ENCODE data around the gene NXPH1.

Gene NXPH1

GRCh38 chr7:8480527-8480926, 47.1 kb downstream of the NXPH1 start:
- DNase-seq (ENCODE audit: low spot score) (no peak), ATAC-seq (ENCODE audit: low read depth) (no peak)
- Histone ChIP-seq H3K4me1 (ENCODE audit: insufficient read depth, poor library complexity, severe bottlenecking) (no peaks in the 10 kb centered on the region), H3K4me3 (ENCODE audit: severe bottlenecking) (no peak overlapping the region), H3K27ac (ENCODE audit: poor library complexity, severe bottlenecking) (no peak overlapping the region), H3K36me3 (ENCODE audit: low read depth) (no peaks in the 10 kb centered on the region; the same call in 1 of the 2 replicates), H3K9me3 (ENCODE audit: severe bottlenecking) (peaks cover 3% of the 10 kb centered on the region), H3K27me3 (ENCODE audit: insufficient read depth, poor library complexity, severe bottlenecking) (no peaks in the 10 kb centered on the region)
- no peak for TF ChIP-seq CTCF (IDR thresholded peaks at IDR 0.05; ENCODE audit: poor library complexity, severe bottlenecking)

GRCh38 chr7:8481096-8481495, 47.7 kb downstream of the NXPH1 start:
- no peak overlapping the region for H3K27ac ChIP-seq (ENCODE audit: poor library complexity, severe bottlenecking)
- peaks cover 3% of the 10 kb centered on the region for H3K9me3 ChIP-seq (ENCODE audit: severe bottlenecking)
- no peak overlapping the region for H3K4me3 ChIP-seq (ENCODE audit: severe bottlenecking)
- H3K27me3 ChIP-seq (ENCODE audit: insufficient read depth, poor library complexity, severe bottlenecking), result no peaks in the 10 kb centered on the region
- DNase-seq (ENCODE audit: low spot score) (no peak), ATAC-seq (ENCODE audit: low read depth) (no peak)
- no peaks in the 10 kb centered on the region for H3K4me1 ChIP-seq (ENCODE audit: insufficient read depth, poor library complexity, severe bottlenecking)
- no peak for TF ChIP-seq CTCF (IDR thresholded peaks at IDR 0.05; ENCODE audit: poor library complexity, severe bottlenecking)
- H3K36me3 ChIP-seq (ENCODE audit: low read depth), result no peaks in the 10 kb centered on the region; the same call in 1 of the 2 replicates

- DNase-seq (ENCODE audit: low spot score), result no peak
- H3K4me3 ChIP-seq (ENCODE audit: severe bottlenecking), result no peak overlapping the region
- H3K36me3 ChIP-seq (ENCODE audit: low read depth), result no peaks in the 10 kb centered on the region; the same call in 1 of the 2 replicates
- H3K27ac ChIP-seq (ENCODE audit: poor library complexity, severe bottlenecking), result no peak overlapping the region
- H3K9me3 ChIP-seq (ENCODE audit: severe bottlenecking), result peaks cover 3% of the 10 kb centered on the region
- H3K4me1 ChIP-seq (ENCODE audit: insufficient read depth, poor library complexity, severe bottlenecking), result no peaks in the 10 kb centered on the region
- TF ChIP-seq CTCF (IDR thresholded peaks at IDR 0.05; ENCODE audit: poor library complexity, severe bottlenecking), result no peak
- ATAC-seq (ENCODE audit: low read depth), result no peak
- H3K27me3 ChIP-seq (ENCODE audit: insufficient read depth, poor library complexity, severe bottlenecking), result no peaks in the 10 kb centered on the region
These were observed 48.5 kb downstream of the NXPH1 start for GRCh38 chr7:8481752-8482446.

GRCh38 chr7:8490391-8491045, 57.1 kb downstream of the NXPH1 start:
- Histone ChIP-seq H3K4me1 (ENCODE audit: insufficient read depth, poor library complexity, severe bottlenecking) (no peaks in the 10 kb centered on the region), H3K27ac (ENCODE audit: poor library complexity, severe bottlenecking) (no peak overlapping the region), H3K36me3 (ENCODE audit: low read depth) (no peaks in the 10 kb centered on the region), H3K27me3 (ENCODE audit: insufficient read depth, poor library complexity, severe bottlenecking) (no peaks in the 10 kb centered on the region), H3K4me3 (ENCODE audit: severe bottlenecking) (no peak overlapping the region), H3K9me3 (ENCODE audit: severe bottlenecking) (no peaks in the 10 kb centered on the region)
- TF ChIP-seq CTCF (IDR thresholded peaks at IDR 0.05; ENCODE audit: poor library complexity, severe bottlenecking), result no peak
- ATAC-seq (ENCODE audit: low read depth) (no peak), DNase-seq (ENCODE audit: low spot score) (no peak)

GRCh38 chr7:8491106-8491505, 57.7 kb downstream of the NXPH1 start:
- no peak for TF ChIP-seq CTCF (IDR thresholded peaks at IDR 0.05; ENCODE audit: poor library complexity, severe bottlenecking)
- H3K36me3 ChIP-seq (ENCODE audit: low read depth), result no peaks in the 10 kb centered on the region
- DNase-seq (ENCODE audit: low spot score) (no peak), ATAC-seq (ENCODE audit: low read depth) (no peak)
- no peaks in the 10 kb centered on the region for H3K4me1 ChIP-seq (ENCODE audit: insufficient read depth, poor library complexity, severe bottlenecking)
- no peaks in the 10 kb centered on the region for H3K27me3 ChIP-seq (ENCODE audit: insufficient read depth, poor library complexity, severe bottlenecking)
- H3K4me3 ChIP-seq (ENCODE audit: severe bottlenecking), result no peak overlapping the region
- no peak overlapping the region for H3K27ac ChIP-seq (ENCODE audit: poor library complexity, severe bottlenecking)
- no peaks in the 10 kb centered on the region for H3K9me3 ChIP-seq (ENCODE audit: severe bottlenecking)
